HG03571 (cell line): ENCODE data around the gene LUZP1.
A peak's percentile ranks its signal among the peaks of the same experiment; 100 is the strongest.
"Not testable (repeated sequence)": the region's sequence is repeated elsewhere in the genome, so short reads cannot be mapped to it uniquely, and the experiment has no call there.

Source experiments
- ATAC-seq: cut with Tn5 transposase; IDR thresholded peaks from one replicate; pipeline ENCODE4 v1.9.1; 2021; ENCODE audit not compliant: unreplicated experiment

The LUZP1 gene

GRCh38 chr1:23188936-23189452 is 20.3 kb upstream of the LUZP1 start:
- ATAC-seq: not testable (repeated sequence)

GRCh38 chr1:23188434-23188884 is 19.8 kb upstream of the LUZP1 start:
- ATAC-seq: no peak

- ATAC-seq: no peak
Observed at GRCh38 chr1:23187637-23188036, 19.0 kb upstream of the LUZP1 start.

GRCh38 chr1:23185381-23185780 is 16.7 kb upstream of the LUZP1 start:
- no peak for ATAC-seq

- ATAC-seq: no peak
Observed at GRCh38 chr1:23184212-23184934, 15.7 kb upstream of the LUZP1 start.

GRCh38 chr1:23179862-23180261 is 11.2 kb upstream of the LUZP1 start:
- no peak for ATAC-seq

GRCh38 chr1:23178950-23179349 is 10.3 kb upstream of the LUZP1 start:
- no peak for ATAC-seq

- ATAC-seq: no peak
Observed at GRCh38 chr1:23178414-23178813, 9.8 kb upstream of the LUZP1 start.

GRCh38 chr1:23177438-23178380 is 9.1 kb upstream of the LUZP1 start:
- peak; percentile 91 for ATAC-seq

- ATAC-seq: no peak
Observed at GRCh38 chr1:23177031-23177430, 8.4 kb upstream of the LUZP1 start.

GRCh38 chr1:23174426-23175110 is 5.9 kb upstream of the LUZP1 start:
- no peak for ATAC-seq

GRCh38 chr1:23171181-23171755 is 2.6 kb upstream of the LUZP1 start:
- no peak for ATAC-seq

- no peak for ATAC-seq
Observed at GRCh38 chr1:23169727-23170335, 1.2 kb upstream of the LUZP1 start.

- no peak for ATAC-seq
Observed at GRCh38 chr1:23169195-23169575, 529 bp upstream of the LUZP1 start.

GRCh38 chr1:23168079-23168444 is 594 bp downstream of the LUZP1 start:
- no peak for ATAC-seq

- ATAC-seq: no peak
Observed at GRCh38 chr1:23167353-23168078, 1.1 kb downstream of the LUZP1 start.

GRCh38 chr1:23166854-23167253 is 1.8 kb downstream of the LUZP1 start:
- ATAC-seq: no peak

- no peak for ATAC-seq
Observed at GRCh38 chr1:23163395-23163794, 5.3 kb downstream of the LUZP1 start.

GRCh38 chr1:23159963-23160877 is 8.4 kb downstream of the LUZP1 start:
- ATAC-seq: no peak
